ENCODE data around the gene INAVA. TPM values are rescaled to one million over a fixed set of nuclear protein-coding genes. Genes with fewer than 3 reads are reported as not detected.

INAVA gene
- polyA plus RNA-seq, 1 experiment = 0.16 TPM

DNA sequence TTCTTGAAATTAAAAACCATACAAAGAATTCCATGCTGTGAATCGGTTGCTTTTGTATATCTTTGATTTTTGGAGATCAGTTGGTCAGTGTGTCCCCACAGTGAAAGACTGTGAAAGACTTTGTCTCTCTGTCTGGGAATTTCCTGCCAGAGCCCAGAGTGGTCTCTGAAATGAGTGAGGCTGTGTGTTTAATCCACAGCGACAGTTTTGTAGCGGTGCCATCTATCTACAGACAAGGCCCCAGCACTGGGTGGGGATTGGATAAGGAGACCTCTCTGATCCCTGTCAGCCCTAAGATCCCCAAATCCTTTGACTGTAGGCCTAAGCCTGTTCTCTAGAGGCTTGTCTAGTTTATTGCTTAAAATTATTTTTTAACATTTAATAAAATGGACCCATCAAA lies 11.6 kb upstream of the INAVA start:
- ChIA-PET CTCF (no interaction called here), POLR2A (no interaction called here)
- H3K27me3 ChIP-seq (ENCODE audit: control insufficient read depth, insufficient read depth, low read length) = peaks cover 35% of the 10 kb centered on the region
- no peak overlapping the region for H3K27ac ChIP-seq (ENCODE audit: low read depth, low read length)
- TF ChIP-seq, protein P1, sequence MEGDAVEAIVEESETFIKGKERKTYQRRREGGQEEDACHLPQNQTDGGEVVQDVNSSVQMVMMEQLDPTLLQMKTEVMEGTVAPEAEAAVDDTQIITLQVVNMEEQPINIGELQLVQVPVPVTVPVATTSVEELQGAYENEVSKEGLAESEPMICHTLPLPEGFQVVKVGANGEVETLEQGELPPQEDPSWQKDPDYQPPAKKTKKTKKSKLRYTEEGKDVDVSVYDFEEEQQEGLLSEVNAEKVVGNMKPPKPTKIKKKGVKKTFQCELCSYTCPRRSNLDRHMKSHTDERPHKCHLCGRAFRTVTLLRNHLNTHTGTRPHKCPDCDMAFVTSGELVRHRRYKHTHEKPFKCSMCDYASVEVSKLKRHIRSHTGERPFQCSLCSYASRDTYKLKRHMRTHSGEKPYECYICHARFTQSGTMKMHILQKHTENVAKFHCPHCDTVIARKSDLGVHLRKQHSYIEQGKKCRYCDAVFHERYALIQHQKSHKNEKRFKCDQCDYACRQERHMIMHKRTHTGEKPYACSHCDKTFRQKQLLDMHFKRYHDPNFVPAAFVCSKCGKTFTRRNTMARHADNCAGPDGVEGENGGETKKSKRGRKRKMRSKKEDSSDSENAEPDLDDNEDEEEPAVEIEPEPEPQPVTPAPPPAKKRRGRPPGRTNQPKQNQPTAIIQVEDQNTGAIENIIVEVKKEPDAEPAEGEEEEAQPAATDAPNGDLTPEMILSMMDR (IDR thresholded peaks at IDR 0.05; ENCODE audit: low read depth, low read length) = no peak
- DNase-seq (ENCODE audit: low read depth, low spot score) = no peak
- no peak overlapping the region for H3K4me3 ChIP-seq (ENCODE audit: low read depth, low read length)
- no peaks in the 10 kb centered on the region for H3K9me3 ChIP-seq (ENCODE audit: control insufficient read depth, insufficient read depth, low read length)

DNA sequence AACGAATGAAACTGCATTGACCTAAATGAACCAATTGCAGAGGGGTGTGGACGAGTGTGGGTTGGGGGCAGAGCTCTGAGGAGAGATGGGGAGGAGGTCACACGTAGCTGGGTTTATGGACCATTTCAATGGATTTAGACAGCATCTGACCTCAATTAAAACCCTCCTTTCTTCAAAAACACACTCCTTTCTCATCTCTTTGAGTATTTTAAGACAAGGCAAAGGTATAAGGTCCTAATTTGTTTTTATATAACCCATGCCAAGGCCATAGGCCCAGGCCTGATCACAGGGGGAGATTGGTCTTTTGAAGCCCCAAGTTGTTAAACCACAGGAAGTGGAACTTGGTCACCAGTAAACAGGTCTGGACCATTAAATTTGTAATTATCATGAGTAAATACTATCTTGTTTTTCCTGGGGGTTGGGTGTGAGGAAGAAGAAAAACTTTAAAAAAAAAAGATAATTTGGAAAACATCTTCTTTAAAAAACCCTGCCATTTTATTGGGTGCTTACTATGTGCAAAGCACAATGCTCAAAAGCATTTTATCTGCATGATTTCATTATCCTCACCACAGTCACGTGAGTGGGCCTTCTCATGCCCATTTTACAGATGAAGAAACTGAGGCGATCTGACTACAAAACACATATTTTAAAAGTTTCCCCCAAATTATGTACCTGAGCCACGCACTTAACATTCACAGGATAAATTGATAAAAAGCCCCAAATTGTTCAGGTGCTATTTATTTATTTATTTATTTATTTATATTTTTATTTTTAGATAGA lies 8.9 kb upstream of the INAVA start:
- TF ChIP-seq, protein P1 (IDR thresholded peaks at IDR 0.05; ENCODE audit: low read depth, low read length) = no peak
- peaks cover 48% of the 10 kb centered on the region for H3K27me3 ChIP-seq (ENCODE audit: control insufficient read depth, insufficient read depth, low read length)
- no peak for DNase-seq (ENCODE audit: low read depth, low spot score)
- ChIA-PET CTCF (no interaction called here), POLR2A (no interaction called here)
- no peaks in the 10 kb centered on the region for H3K9me3 ChIP-seq (ENCODE audit: control insufficient read depth, insufficient read depth, low read length)
- H3K4me3 ChIP-seq (ENCODE audit: low read depth, low read length) = no peak overlapping the region
- no peak overlapping the region for H3K27ac ChIP-seq (ENCODE audit: low read depth, low read length)

GRCh38 chr1:200886594-200886993 lies 8.1 kb upstream of the INAVA start:
- Histone ChIP-seq H3K27me3 (ENCODE audit: control insufficient read depth, insufficient read depth, low read length) (peaks cover 51% of the 10 kb centered on the region), H3K4me3 (ENCODE audit: low read depth, low read length) (no peak overlapping the region), H3K9me3 (ENCODE audit: control insufficient read depth, insufficient read depth, low read length) (no peaks in the 10 kb centered on the region), H3K27ac (ENCODE audit: low read depth, low read length) (no peak overlapping the region)
- ChIA-PET CTCF (no interaction called here), POLR2A (no interaction called here)
- TF ChIP-seq, protein P1 (IDR thresholded peaks at IDR 0.05; ENCODE audit: low read depth, low read length) = no peak
- DNase-seq (ENCODE audit: low read depth, low spot score) = no peak

- ChIA-PET POLR2A (no interaction called here), CTCF (no interaction called here)
- Histone ChIP-seq H3K4me3 (ENCODE audit: low read depth, low read length) (no peak overlapping the region), H3K9me3 (ENCODE audit: control insufficient read depth, insufficient read depth, low read length) (no peaks in the 10 kb centered on the region), H3K27ac (ENCODE audit: low read depth, low read length) (no peak overlapping the region), H3K27me3 (ENCODE audit: control insufficient read depth, insufficient read depth, low read length) (peaks cover 55% of the 10 kb centered on the region)
- TF ChIP-seq, protein P1 (IDR thresholded peaks at IDR 0.05; ENCODE audit: low read depth, low read length) = no peak
- no peak for DNase-seq (ENCODE audit: low read depth, low spot score)
Observed at GRCh38 chr1:200887036-200887435, 7.7 kb upstream of the INAVA start.

- TF ChIP-seq, protein P1 (IDR thresholded peaks at IDR 0.05; ENCODE audit: low read depth, low read length) = no peak
- no peak for DNase-seq (ENCODE audit: low read depth, low spot score)
- H3K27ac ChIP-seq (ENCODE audit: low read depth, low read length) = no peak overlapping the region
- no peak overlapping the region for H3K4me3 ChIP-seq (ENCODE audit: low read depth, low read length)
- ChIA-PET POLR2A (no interaction called here), CTCF (no interaction called here)
- no peaks in the 10 kb centered on the region for H3K9me3 ChIP-seq (ENCODE audit: control insufficient read depth, insufficient read depth, low read length)
- H3K27me3 ChIP-seq (ENCODE audit: control insufficient read depth, insufficient read depth, low read length) = peaks cover 63% of the 10 kb centered on the region
Observed at GRCh38 chr1:200887772-200888348, 6.8 kb upstream of the INAVA start.
